IMR-90 (cell line): ENCODE data around the gene NMT1. TPM values are rescaled to one million over a fixed set of nuclear protein-coding genes. Genes with fewer than 3 reads are reported as not detected.

Experiments
- ATAC-seq: fragments of 200-7000 bp; cut with Tn5 transposase; 2 replicates; pipeline ENCODE4 v1.9.1; 2020; ENCODE audit warnings: low read depth, mild to moderate bottlenecking, moderate library complexity
- BruUV-seq: library from RNA; stranded (reverse); fragments of 400-500 nt; replicated peaks from 2 replicates; lab custom pipeline; 2021; lab: Mats Ljungman, UMichigan
- CTCF ChIA-PET: fragments of 300-600 bp; formaldehyde crosslinking; extraction: SDS; loops from one replicate; lab custom pipeline; 2021; ENCODE audit warnings: antibody characterized with exemption; lab: Yijun Ruan, JAX
- POLR2A ChIA-PET: fragments of 300-600 bp; sonication (Branson Sonifier 250); formaldehyde crosslinking; loops from one replicate; lab custom pipeline; 2022; ENCODE audit warnings: antibody characterized with exemption; ENCODE audit not compliant: unreplicated experiment; lab: Charles Lee
- DNase-seq: peaks from one replicate; pipeline ENCODE4 v3.0.0; 2013
- H2AFZ ChIP-seq: replicated peaks from 2 replicates; pipeline ENCODE3; 2013; ENCODE audit warnings: low read length, mild to moderate bottlenecking; ENCODE audit not compliant: poor library complexity
- H2AK5ac ChIP-seq: 2 replicates; pipeline ENCODE4 v1.6.1; 2013; ENCODE audit warnings: low read depth, low read length, inconsistent platforms
- H2AK9ac ChIP-seq: replicated peaks from 2 replicates; pipeline ENCODE3; 2013; ENCODE audit warnings: mild to moderate bottlenecking, low read depth, low read length, moderate library complexity; ENCODE audit not compliant: poor library complexity
- H2BK120ac ChIP-seq: 2 replicates; pipeline ENCODE4 v1.6.1; 2013; ENCODE audit warnings: low read depth, low read length, inconsistent platforms
- H2BK15ac ChIP-seq: 3 replicates; pipeline ENCODE4 v1.6.1; 2013; ENCODE audit warnings: low read depth, low read length, inconsistent platforms
- H2BK20ac ChIP-seq: 2 replicates; pipeline ENCODE4 v1.6.1; 2013; ENCODE audit warnings: low read depth, mild to moderate bottlenecking, inconsistent platforms, low read length, moderate library complexity
- H2BK5ac ChIP-seq: 2 replicates; pipeline ENCODE4 v1.6.1; 2013; ENCODE audit warnings: mild to moderate bottlenecking, low read depth, low read length, inconsistent platforms; ENCODE audit not compliant: poor library complexity, severe bottlenecking
- H3K14ac ChIP-seq: replicated peaks from 2 replicates; pipeline ENCODE4 v1.6.1; 2013; ENCODE audit warnings: low read depth, low read length, inconsistent platforms
- H3K18ac ChIP-seq: 2 replicates; pipeline ENCODE4 v1.6.1; 2013; ENCODE audit warnings: low read depth, low read length, control low read depth
- H3K23ac ChIP-seq: 2 replicates; pipeline ENCODE4 v1.6.1; 2013; ENCODE audit warnings: low read depth, low read length, inconsistent platforms
- H3K27ac ChIP-seq: 2 replicates; pipeline ENCODE4 v1.5.1; 2013; ENCODE audit warnings: mild to moderate bottlenecking, control low read depth, low read length; ENCODE audit not compliant: insufficient read depth
- H3K27me3 ChIP-seq: 2 replicates; pipeline ENCODE4 v1.6.1; 2013; ENCODE audit warnings: low read length; ENCODE audit not compliant: control insufficient read depth, insufficient read depth
- H3K36me3 ChIP-seq: 2 replicates; pipeline ENCODE4 v1.6.1; 2013; ENCODE audit warnings: low read length, mixed read lengths; ENCODE audit not compliant: control insufficient read depth, insufficient read depth
- H3K4ac ChIP-seq: 2 replicates; pipeline ENCODE4 v1.6.1; 2013; ENCODE audit warnings: low read depth, low read length, inconsistent platforms
- H3K4me1 ChIP-seq: 2 replicates; pipeline ENCODE4 v1.6.1; 2013; ENCODE audit warnings: low read length, mixed read lengths; ENCODE audit not compliant: control insufficient read depth, insufficient read depth
- H3K4me2 ChIP-seq: 2 replicates; pipeline ENCODE4 v1.6.1; 2013; ENCODE audit warnings: low read depth, mild to moderate bottlenecking, control low read depth, low read length, moderate library complexity
- H3K4me3 ChIP-seq: 2 replicates; pipeline ENCODE4 v1.5.1; 2013; ENCODE audit warnings: low read depth, mild to moderate bottlenecking, control low read depth, low read length, moderate library complexity; ENCODE audit not compliant: insufficient read depth
- H3K56ac ChIP-seq: 2 replicates; pipeline ENCODE4 v1.6.1; 2013; ENCODE audit warnings: low read length, inconsistent platforms; ENCODE audit not compliant: insufficient read depth; ENCODE audit errors: extremely low read depth
- H3K79me1 ChIP-seq, 2 experiments: 2 replicates each; pipeline ENCODE4 v1.6.1; 2013; ENCODE audit warnings: low read length in 2 of 2, inconsistent platforms in 1 of 2, low read depth in 1 of 2
- H3K9ac ChIP-seq: 2 replicates; pipeline ENCODE4 v1.6.1; 2013; ENCODE audit warnings: low read depth, low read length, control low read depth
- H3K9me1 ChIP-seq: 2 replicates; pipeline ENCODE4 v1.6.1; 2013; ENCODE audit warnings: low read length, inconsistent platforms; ENCODE audit not compliant: insufficient read depth
- H3K9me3 ChIP-seq: 2 replicates; pipeline ENCODE4 v1.6.1; 2013; ENCODE audit warnings: low read length; ENCODE audit not compliant: control insufficient read depth, insufficient read depth
- H4K20me1 ChIP-seq: 2 replicates; pipeline ENCODE4 v1.6.1; 2013; ENCODE audit warnings: low read length, inconsistent platforms; ENCODE audit not compliant: insufficient read depth
- H4K5ac ChIP-seq: 2 replicates; pipeline ENCODE4 v1.6.1; 2013; ENCODE audit warnings: mild to moderate bottlenecking, low read depth, low read length, control low read depth
- H4K8ac ChIP-seq, 2 experiments: 2 replicates each; pipeline ENCODE4 v1.6.1; 2013; ENCODE audit warnings: low read depth in 2 of 2, low read length in 2 of 2, control low read depth in 1 of 2, inconsistent platforms in 1 of 2
- H4K91ac ChIP-seq: 2 replicates; pipeline ENCODE4 v1.6.1; 2013; ENCODE audit warnings: low read depth, low read length, inconsistent platforms; ENCODE audit not compliant: insufficient read depth
- BHLHE40 ChIP-seq: fragments of 150-350 bp; IDR thresholded peaks from 2 replicates; pipeline ENCODE4 v1.6.1; 2016; ENCODE audit warnings: mild to moderate bottlenecking, low read depth, low read length
- ELK1 ChIP-seq: fragments of 150-350 bp; IDR thresholded peaks from 2 replicates; pipeline ENCODE4 v1.6.1; 2016; ENCODE audit warnings: low read depth, mild to moderate bottlenecking, low read length, moderate library complexity, borderline replicate concordance
- MXI1 ChIP-seq: IDR thresholded peaks from 2 replicates; pipeline ENCODE4 v1.6.1; 2012; ENCODE audit warnings: low read depth, mild to moderate bottlenecking, low read length, moderate library complexity, borderline replicate concordance
- NFE2L2 ChIP-seq: fragments of 150-350 bp; IDR thresholded peaks from 2 replicates; pipeline ENCODE4 v1.6.1; 2016; ENCODE audit warnings: low read depth, mild to moderate bottlenecking, low read length
- RAD21 ChIP-seq: IDR thresholded peaks from 2 replicates; pipeline ENCODE4 v1.6.1; 2012; ENCODE audit warnings: low read length, improper control_type of control experiment
- RCOR1 ChIP-seq: IDR thresholded peaks from 2 replicates; pipeline ENCODE4 v1.6.1; 2012; ENCODE audit warnings: mild to moderate bottlenecking, low read length, improper control_type of control experiment; ENCODE audit not compliant: insufficient replicate concordance
- RFX5 ChIP-seq: IDR thresholded peaks from 2 replicates; pipeline ENCODE4 v1.8.0; 2012; ENCODE audit warnings: low read depth, mild to moderate bottlenecking, low read length, moderate library complexity
- WGBS, 2 experiments: methylation state at CpG; one replicate each; pipeline versions ENCODE4 v1.1.5 to v1.1.7; 2013; ENCODE audit warnings: missing lambda C conversion rate in 2 of 2; ENCODE audit not compliant: insufficient read length in 1 of 2; ENCODE audit errors: extremely low coverage in 2 of 2; 5-methylcytosine and 5-hydroxymethylcytosine counted together
- dilution Hi-C: fragments of 300-500 bp; cut with HindIII; formaldehyde crosslinking; loops from one replicate; pipeline ENCODE4 v1.14.3; 2018; ENCODE audit warnings: low sequenced_read_pairs; ENCODE audit not compliant: unreplicated experiment
- in situ Hi-C: fragments of 300-500 bp; cut with MboI; formaldehyde crosslinking; loops from 3 replicates; pipeline ENCODE4 v1.14.3; 2019; ENCODE audit warnings: low sequenced_read_pairs, inconsistent platforms, mixed read lengths
- intact Hi-C: fragments of 100-400 bp; cut with micrococcal nuclease; formaldehyde crosslinking; loops from 2 replicates; pipeline ENCODE4 v1.10.0; 2022
- polyA plus RNA-seq, 3 experiments: library from polyadenylated mRNA; depleted of rRNA; stranded (reverse); fragments of >200 nt; gene quantifications; 2 replicates each; pipeline ENCODE4 v1.2.3, GENCODE V29; 2012; ENCODE audit warnings: low replicate concordance in 1 of 3
- total RNA-seq: library from RNA; depleted of rRNA; stranded (reverse); fragments of >200 nt; gene quantifications from 2 replicates; pipeline ENCODE4 v1.2.3, GENCODE V29; 2012

The NMT1 gene
- total and polyA plus RNA-seq, 2 of the 4 experiments (the other 2 are of a cell fraction): 38.0 to 60.6 TPM

DNA sequence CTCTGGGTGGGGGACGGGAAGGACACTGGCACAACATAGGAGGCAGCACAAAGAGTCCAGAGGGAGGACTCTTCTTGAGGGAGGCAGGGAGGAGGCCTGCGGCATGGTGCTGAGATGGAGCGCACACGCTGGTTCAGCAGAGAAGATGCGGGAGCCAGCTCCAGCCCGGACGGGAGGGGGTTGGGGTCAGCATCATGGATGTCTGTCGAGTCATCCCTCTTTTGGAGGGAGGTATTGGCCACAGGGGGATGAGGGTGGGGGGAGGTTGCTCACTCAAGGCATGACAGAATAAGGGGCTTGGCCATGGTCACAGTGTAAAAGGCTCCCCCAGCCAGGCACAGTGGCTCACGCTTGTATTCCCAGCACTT, 29.0 kb upstream of the NMT1 start:
- Histone ChIP-seq H2BK15ac (peak overlapping the region; percentile 21; the same call in 1 of the 3 replicates), H3K27me3 (no peaks in the 10 kb centered on the region), H2AK9ac (peak overlapping the region; percentile 44), H3K4me2 (peak overlapping the region; percentile 25; the same call in 1 of the 2 replicates), H3K14ac (no peak overlapping the region), H2AFZ (peak overlapping the region; percentile 51), H4K8ac (peak overlapping the region in 1 of 2 experiments; percentile 0; a peak in 1 of 4 replicates), H3K9me3 (no peaks in the 10 kb centered on the region), H3K27ac (peak overlapping the region; percentile 56; the same call in 1 of the 2 replicates), H2AK5ac (peak overlapping the region; percentile 17; the same call in 1 of the 2 replicates), H3K36me3 (peaks cover 46% of the 10 kb centered on the region), H2BK5ac (no peak overlapping the region), H3K4me3 (no peak overlapping the region), H4K20me1 (peaks cover 11% of the 10 kb centered on the region; the same call in 1 of the 2 replicates), H3K9ac (no peak overlapping the region; the same call in 1 of the 2 replicates), H2BK20ac (peak overlapping the region; percentile 44; the same call in 1 of the 2 replicates), H2BK120ac (no peak overlapping the region; the same call in 1 of the 2 replicates), H3K79me1 (peaks cover 9 to 28% of the 10 kb centered on the region in 2 experiments; a peak in 3 of 4 replicates), H4K91ac (no peak overlapping the region; the same call in 1 of the 2 replicates), H3K9me1 (peaks cover 6% of the 10 kb centered on the region; the same call in 1 of the 2 replicates), H3K56ac (no peak overlapping the region), H3K4me1 (peaks cover 17% of the 10 kb centered on the region; the same call in 1 of the 2 replicates), H4K5ac (no peak overlapping the region; the same call in 1 of the 2 replicates), H3K18ac (peak overlapping the region; percentile 27; the same call in 1 of the 2 replicates), H3K4ac (peak overlapping the region; percentile 11; the same call in 1 of the 2 replicates), H3K23ac (no peak overlapping the region)
- no peak for DNase-seq
- intact Hi-C loops: no loop called here
- BruUV-seq: no TSS peak
- ChIA-PET CTCF (interaction anchor here (0.6 kb wide), 1 partner anchor 29 kb away, joined by 3 read pairs; the partner anchor contains the start of gene NMT1), POLR2A (no interaction called here)
- dilution Hi-C loops: no loop called here
- TF ChIP-seq RFX5 (no peak), ELK1 (no peak), NFE2L2 (no peak), BHLHE40 (no peak), RCOR1 (no peak), MXI1 (no peak), RAD21 (no peak)
- WGBS, 2 experiments: 61% methylated on average over 4 of the region's 9 CpGs; no CpG with 5 or more reads in 1 of the 2 experiments
- in situ Hi-C loops: no loop called here
- ATAC-seq: peak; percentile 39
